HepG2 (cell line): ENCODE measurements around the gene DPH3.

Experiments used
- CTCF ChIP-seq: sonication (generic); formaldehyde crosslinking; IDR thresholded peaks from 2 replicates; pipeline ENCODE4 v1.5.0; 2020; ENCODE audit warnings: mild to moderate bottlenecking, missing genetic modification reagents, moderate library complexity
- EP300 ChIP-seq, 3 experiments: sonication (generic) in 1 of 3; formaldehyde crosslinking in 1 of 3; IDR thresholded peaks; 2 replicates each; pipeline versions ENCODE4 v1.5.1 to v1.6.1; 2011 to 2020; ENCODE audit warnings: low read depth in 2 of 3, low read length in 2 of 3, borderline replicate concordance in 1 of 3, improper control_type of control experiment in 1 of 3, mild to moderate bottlenecking in 1 of 3, missing genetic modification reagents in 1 of 3, moderate library complexity in 1 of 3
- FOXK1 ChIP-seq: sonication (generic); formaldehyde crosslinking; IDR thresholded peaks from 2 replicates; pipeline ENCODE4 v1.4.0; 2020; ENCODE audit warnings: low read depth, missing genetic modification reagents, borderline replicate concordance
- POLR2A ChIP-seq, 2 experiments: IDR thresholded peaks; 2 replicates each; pipeline ENCODE4 v1.6.1; 2011; ENCODE audit warnings: low read depth in 2 of 2, low read length in 2 of 2, mild to moderate bottlenecking in 1 of 2, moderate library complexity in 1 of 2; ENCODE audit not compliant: insufficient read depth in 1 of 2
- U2AF2 ChIP-seq: fragments of 200-400 bp; formaldehyde crosslinking; IDR thresholded peaks from 2 replicates; pipeline ENCODE4 v1.6.1; 2017; ENCODE audit warnings: low read depth, mild to moderate bottlenecking, low read length
- ZFX ChIP-seq: sonication (generic); formaldehyde crosslinking; IDR thresholded peaks from 2 replicates; pipeline ENCODE4 v1.4.0; 2020; ENCODE audit warnings: mild to moderate bottlenecking, low read depth, missing genetic modification reagents, moderate library complexity
- ZNF296 ChIP-seq: sonication (generic); formaldehyde crosslinking; conservative IDR thresholded peaks from 2 replicates; pipeline ENCODE4 v1.5.0; 2020; ENCODE audit warnings: mild to moderate bottlenecking, missing genetic modification reagents

GRCh38 chr3:16299746-16300145 lies 35.0 kb upstream of the DPH3 start:
- no peak for TF ChIP-seq ZFX (CRISPR knock-in tag)
- no peak for TF ChIP-seq FOXK1
- no peak for TF ChIP-seq EP300 (IDR thresholded peaks at IDR 0.05; ENCODE audit: low read depth in 2 of 2, low read length in 2 of 2)
- no peak for TF ChIP-seq EP300 (CRISPR knock-in tag; IDR thresholded peaks at IDR 0.05; ENCODE audit: borderline replicate concordance)
- TF ChIP-seq ZNF296, result no peak
- TF ChIP-seq POLR2A (IDR thresholded peaks at IDR 0.05; ENCODE audit: insufficient read depth in 1 of 2, low read depth in 2 of 2, low read length in 2 of 2), result no peak
- no peak for TF ChIP-seq U2AF2
- no peak for TF ChIP-seq CTCF (CRISPR knock-in tag)
